ENCODE results near the gene U2AF1L4. TPM values are rescaled to one million over a fixed set of nuclear protein-coding genes. Genes with fewer than 3 reads are reported as not detected.
A peak's percentile ranks its signal among the peaks of the same experiment; 100 is the strongest.

Gene U2AF1L4
- total RNA-seq, 1 donor from 2014 or later: not detected

GRCh38 chr19:35757231-35757748 is 12.1 kb upstream of the U2AF1L4 start:
- Histone ChIP-seq H3K9me3 (no peaks in the 10 kb centered on the region), H3K4me3 (peak overlapping the region; percentile 53 to 85), H3K4me1 (peaks cover 7 to 24% of the 10 kb centered on the region in 2 donors), H3K36me3 (peaks cover 23 to 28% of the 10 kb centered on the region in 2 donors), H3K27ac (peak overlapping the region; percentile 99), H3K27me3 (no peaks in the 10 kb centered on the region)
- DNase-seq (ENCODE audit: low spot score in 2 of 2): peak; percentile 86 to 97
- TF ChIP-seq, protein P1, sequence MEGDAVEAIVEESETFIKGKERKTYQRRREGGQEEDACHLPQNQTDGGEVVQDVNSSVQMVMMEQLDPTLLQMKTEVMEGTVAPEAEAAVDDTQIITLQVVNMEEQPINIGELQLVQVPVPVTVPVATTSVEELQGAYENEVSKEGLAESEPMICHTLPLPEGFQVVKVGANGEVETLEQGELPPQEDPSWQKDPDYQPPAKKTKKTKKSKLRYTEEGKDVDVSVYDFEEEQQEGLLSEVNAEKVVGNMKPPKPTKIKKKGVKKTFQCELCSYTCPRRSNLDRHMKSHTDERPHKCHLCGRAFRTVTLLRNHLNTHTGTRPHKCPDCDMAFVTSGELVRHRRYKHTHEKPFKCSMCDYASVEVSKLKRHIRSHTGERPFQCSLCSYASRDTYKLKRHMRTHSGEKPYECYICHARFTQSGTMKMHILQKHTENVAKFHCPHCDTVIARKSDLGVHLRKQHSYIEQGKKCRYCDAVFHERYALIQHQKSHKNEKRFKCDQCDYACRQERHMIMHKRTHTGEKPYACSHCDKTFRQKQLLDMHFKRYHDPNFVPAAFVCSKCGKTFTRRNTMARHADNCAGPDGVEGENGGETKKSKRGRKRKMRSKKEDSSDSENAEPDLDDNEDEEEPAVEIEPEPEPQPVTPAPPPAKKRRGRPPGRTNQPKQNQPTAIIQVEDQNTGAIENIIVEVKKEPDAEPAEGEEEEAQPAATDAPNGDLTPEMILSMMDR (IDR thresholded peaks at IDR 0.05): no peak
- intact Hi-C loops (cut with DNase I): loop anchor here (1.0 to 5.0 kb wide), 8 partner anchors 9 to 395 kb away; partner anchors contain the start of genes APLP1, COX7A1, ETV2 and LIN37

GRCh38 chr19:35756377-35757230 is 11.4 kb upstream of the U2AF1L4 start, which contains the start of gene HSPB6:
TSS of gene HSPB6 (minus strand) at chr19:35757029. CDS start at chr19:35757008, 21 bp downstream.
- H3K4me1 ChIP-seq: peaks cover 7 to 24% of the 10 kb centered on the region in 2 donors
- DNase-seq (ENCODE audit: low spot score in 2 of 2): peak in 1 of 2 donors; percentile 89
- peaks cover 23 to 24% of the 10 kb centered on the region in 2 donors for H3K36me3 ChIP-seq

DNA sequence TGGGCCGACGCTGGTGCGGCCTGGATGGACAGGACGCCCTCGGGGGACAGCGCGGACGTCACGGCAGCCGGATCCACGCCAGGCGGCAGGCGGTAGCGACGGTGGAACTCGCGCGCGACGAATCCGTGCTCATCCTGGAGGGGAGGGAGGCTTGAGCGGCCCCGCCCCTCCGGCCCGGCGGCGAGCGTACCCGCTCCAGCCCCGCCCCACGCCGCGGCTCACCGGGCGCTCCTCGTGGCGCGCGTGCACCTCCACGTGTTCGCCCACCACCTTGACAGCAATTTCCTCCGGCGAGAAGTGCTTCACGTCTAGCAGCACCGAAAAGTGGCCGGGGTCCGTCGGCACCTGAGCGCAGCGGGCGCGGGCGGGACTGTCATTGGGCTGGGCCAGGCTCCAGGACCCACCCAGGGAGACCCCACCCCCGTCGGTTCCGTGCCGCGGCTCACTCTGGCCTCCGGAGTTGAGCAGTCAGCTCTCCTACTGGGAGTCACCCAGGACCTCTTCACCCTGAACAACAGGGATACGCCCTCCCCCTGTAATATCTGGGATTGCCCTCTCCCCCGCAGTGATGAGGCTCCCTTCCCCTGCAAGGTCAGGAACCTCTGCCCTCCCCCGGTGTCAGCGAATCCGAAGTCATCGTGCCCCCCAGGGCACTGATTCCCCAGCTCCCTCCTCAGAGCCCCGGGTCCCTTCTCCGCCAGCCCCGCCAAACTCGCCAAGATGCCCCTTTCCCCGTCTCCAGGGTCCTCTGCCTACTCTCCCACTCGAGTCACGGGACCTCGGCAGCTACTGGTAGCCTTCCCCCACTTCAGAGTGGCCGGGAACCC is 10.5 kb upstream of the U2AF1L4 start:
- DNase-seq (ENCODE audit: low spot score in 2 of 2): peak; percentile 49 to 94
- TF ChIP-seq, protein P1 (IDR thresholded peaks at IDR 0.05): no peak
- H3K4me1 ChIP-seq: peaks cover 7 to 24% of the 10 kb centered on the region in 2 donors
- intact Hi-C loops (cut with DNase I): loop anchor here (2.0 to 5.0 kb wide), 5 partner anchors 15 to 397 kb away; partner anchors contain the start of genes APLP1, COX7A1, ETV2 and RBM42
- H3K36me3 ChIP-seq: peaks cover 22 to 24% of the 10 kb centered on the region in 2 donors
- no peaks in the 10 kb centered on the region for H3K27me3 ChIP-seq
- H3K27ac ChIP-seq: peak overlapping the region; percentile 99
- no peaks in the 10 kb centered on the region for H3K9me3 ChIP-seq
- H3K4me3 ChIP-seq: peak overlapping the region; percentile 53 to 85

More at GRCh38 chr19:35756377-35757230, 11.4 kb upstream of the U2AF1L4 start, which contains the start of gene HSPB6:
- Histone ChIP-seq H3K27ac (peak within 1 kb of the TSS; percentile 99), H3K27me3 (no peaks in the 10 kb centered on the region), H3K4me3 (peak within 1 kb of the TSS; percentile 53 to 85), H3K9me3 (no peaks in the 10 kb centered on the region)
- intact Hi-C loops (cut with DNase I): loop anchor here (1.0 to 5.0 kb wide), 8 partner anchors 8 to 396 kb away; partner anchors contain the start of genes APLP1, COX7A1, ETV2 and LIN37
- TF ChIP-seq, protein P1 (IDR thresholded peaks at IDR 0.05): no peak

GRCh38 chr19:35755131-35755549 is 9.9 kb upstream of the U2AF1L4 start:
- H3K27ac ChIP-seq: peak overlapping the region; percentile 99
- no peak for DNase-seq (ENCODE audit: low spot score in 2 of 2)
- peak overlapping the region; percentile 53 to 85 for H3K4me3 ChIP-seq
- intact Hi-C loops (cut with DNase I): loop anchor here (5.0 kb wide), 4 partner anchors 112 to 397 kb away; partner anchors contain the start of genes APLP1, COX7A1, ETV2 and RBM42
- H3K4me1 ChIP-seq: peaks cover 7 to 24% of the 10 kb centered on the region in 2 donors
- TF ChIP-seq, protein P1 (IDR thresholded peaks at IDR 0.05): no peak
- no peaks in the 10 kb centered on the region for H3K27me3 ChIP-seq
- peaks cover 18 to 24% of the 10 kb centered on the region in 2 donors for H3K36me3 ChIP-seq
- H3K9me3 ChIP-seq: no peaks in the 10 kb centered on the region

All from ascending aorta (tissue), 2 donors.